Thyroid gland (tissue), 4 donors: ENCODE results near the gene HMCES.

ENCODE experiments used
- CTCF ChIP-seq, 6 experiments: fragments of 200-600 bp in 3 of 6; fragments of 450-650 bp in 3 of 6; sonication (generic) in 3 of 6; IDR thresholded peaks; one replicate each; pipeline ENCODE4 v1.5.1; 2016 to 2019; ENCODE audit warnings: antibody characterized with exemption in 6 of 6, mild to moderate bottlenecking in 2 of 6, inconsistent platforms in 1 of 6, moderate library complexity in 1 of 6
- POLR2A ChIP-seq, 2 donors: fragments of 450-650 bp; IDR thresholded peaks; one replicate each; pipeline ENCODE4 v1.6.1; 2017; ENCODE audit warnings: antibody characterized with exemption in 2 of 2, mild to moderate bottlenecking in 2 of 2, moderate library complexity in 1 of 2

DNA sequence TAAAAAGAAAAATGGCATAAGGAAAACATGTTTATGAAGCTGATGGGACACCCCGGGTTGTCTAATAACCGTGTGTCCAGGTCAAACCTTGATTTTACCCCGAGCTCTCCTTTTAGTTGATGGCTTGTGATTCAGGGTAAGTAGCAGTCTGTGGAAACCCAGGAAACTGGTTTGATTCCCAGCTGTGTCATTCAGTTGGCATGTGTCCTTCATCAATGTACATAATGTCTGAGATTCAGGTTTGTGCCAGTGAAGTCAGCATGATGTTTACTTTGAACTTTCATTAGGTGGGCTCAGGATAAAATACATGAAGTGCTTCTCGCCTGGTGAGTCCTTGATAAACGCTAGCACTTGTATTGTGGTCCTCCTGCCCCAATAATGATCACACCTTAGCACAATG lies 33.5 kb upstream of the HMCES start:
- no peak for TF ChIP-seq POLR2A (IDR thresholded peaks at IDR 0.05)
- TF ChIP-seq CTCF (IDR thresholded peaks at IDR 0.05), result no peak
